ENCODE results near the gene SENP7.
A peak's percentile ranks its signal among the peaks of the same experiment; 100 is the strongest.
"Not testable (repeated sequence)": the region's sequence is repeated elsewhere in the genome, so short reads cannot be mapped to it uniquely, and the experiment has no call there.

SENP7 gene, protein sequence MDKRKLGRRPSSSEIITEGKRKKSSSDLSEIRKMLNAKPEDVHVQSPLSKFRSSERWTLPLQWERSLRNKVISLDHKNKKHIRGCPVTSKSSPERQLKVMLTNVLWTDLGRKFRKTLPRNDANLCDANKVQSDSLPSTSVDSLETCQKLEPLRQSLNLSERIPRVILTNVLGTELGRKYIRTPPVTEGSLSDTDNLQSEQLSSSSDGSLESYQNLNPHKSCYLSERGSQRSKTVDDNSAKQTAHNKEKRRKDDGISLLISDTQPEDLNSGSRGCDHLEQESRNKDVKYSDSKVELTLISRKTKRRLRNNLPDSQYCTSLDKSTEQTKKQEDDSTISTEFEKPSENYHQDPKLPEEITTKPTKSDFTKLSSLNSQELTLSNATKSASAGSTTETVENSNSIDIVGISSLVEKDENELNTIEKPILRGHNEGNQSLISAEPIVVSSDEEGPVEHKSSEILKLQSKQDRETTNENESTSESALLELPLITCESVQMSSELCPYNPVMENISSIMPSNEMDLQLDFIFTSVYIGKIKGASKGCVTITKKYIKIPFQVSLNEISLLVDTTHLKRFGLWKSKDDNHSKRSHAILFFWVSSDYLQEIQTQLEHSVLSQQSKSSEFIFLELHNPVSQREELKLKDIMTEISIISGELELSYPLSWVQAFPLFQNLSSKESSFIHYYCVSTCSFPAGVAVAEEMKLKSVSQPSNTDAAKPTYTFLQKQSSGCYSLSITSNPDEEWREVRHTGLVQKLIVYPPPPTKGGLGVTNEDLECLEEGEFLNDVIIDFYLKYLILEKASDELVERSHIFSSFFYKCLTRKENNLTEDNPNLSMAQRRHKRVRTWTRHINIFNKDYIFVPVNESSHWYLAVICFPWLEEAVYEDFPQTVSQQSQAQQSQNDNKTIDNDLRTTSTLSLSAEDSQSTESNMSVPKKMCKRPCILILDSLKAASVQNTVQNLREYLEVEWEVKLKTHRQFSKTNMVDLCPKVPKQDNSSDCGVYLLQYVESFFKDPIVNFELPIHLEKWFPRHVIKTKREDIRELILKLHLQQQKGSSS

DNA sequence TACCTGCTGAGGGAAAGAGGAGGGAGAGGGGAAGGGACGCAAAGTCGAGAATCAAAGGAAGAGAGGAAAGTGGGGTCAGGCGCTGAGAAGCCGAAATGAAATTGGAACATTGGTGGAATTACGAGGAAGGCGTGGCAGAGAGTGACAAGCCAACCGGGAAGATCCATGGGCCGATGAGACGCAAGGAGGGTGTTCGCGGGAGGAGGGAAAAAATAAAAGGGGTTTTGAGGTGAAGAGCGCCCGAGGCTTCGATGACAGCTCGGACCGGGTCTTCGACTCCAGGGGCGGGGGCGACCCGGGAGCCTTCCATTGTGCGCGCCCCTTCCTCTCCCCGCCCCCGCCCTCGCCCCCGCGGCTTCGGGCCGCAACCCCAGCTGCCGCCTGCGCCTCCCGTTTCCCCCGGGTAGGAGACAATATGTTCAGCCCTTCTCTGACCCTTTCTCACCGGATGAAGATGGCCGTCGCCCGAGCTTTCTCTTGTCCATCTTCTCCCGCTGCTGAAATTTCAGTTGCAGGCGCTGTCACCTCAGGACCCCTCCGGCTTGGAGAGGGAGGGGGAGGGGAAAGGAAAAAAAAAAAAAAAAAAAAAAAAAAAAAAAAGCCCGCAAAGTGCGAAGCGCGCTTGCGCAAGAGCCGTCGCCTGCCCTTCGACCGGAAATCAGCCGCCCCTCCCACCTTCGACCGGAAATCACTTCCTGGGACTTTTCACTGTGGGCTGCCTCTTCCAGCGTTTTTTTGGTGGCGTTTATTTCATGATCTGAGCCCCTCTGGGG is at the start of gene SENP7:
TSS of gene SENP7 (minus strand) at position 567 of the 773 bp plus-strand sequence. CDS start at position 485, 82 bp downstream.
- H3K4me3 ChIP-seq (ENCODE audit: low read depth, low read length) = peak within 1 kb of the TSS; percentile 76
- peak; percentile 49 for DNase-seq (ENCODE audit: low read depth)

GRCh38 chr3:101561630-101562328 is 48.8 kb upstream of the SENP7 start, which contains the start of gene TRMT10C:
Gene TRMT10C (plus strand): TSS chr3:101561868. CDS start chr3:101564782, 2,914 bp downstream.
- peak within 1 kb of the TSS; percentile 98 for H3K4me3 ChIP-seq (ENCODE audit: low read depth, low read length)
- peak; percentile 72 for DNase-seq (ENCODE audit: low read depth)

DNA sequence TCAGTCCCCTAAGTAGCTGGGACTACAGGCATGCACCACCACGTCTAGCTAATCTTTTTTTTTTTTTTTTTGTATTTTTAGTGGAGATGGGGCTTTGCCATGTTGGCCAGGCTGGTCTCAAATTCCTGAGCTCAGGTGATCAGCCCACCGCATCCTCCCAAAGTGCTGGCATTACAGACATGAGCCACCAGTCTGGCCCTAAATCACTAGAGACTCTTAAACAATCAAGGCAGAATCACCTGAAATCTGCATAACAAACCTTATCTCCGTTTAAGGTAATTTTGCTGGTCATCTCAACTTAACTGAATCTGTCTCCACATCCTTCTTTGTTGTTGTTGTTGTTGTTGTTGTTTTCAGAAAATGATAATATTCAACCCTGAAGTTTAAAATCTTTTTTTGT is 43.1 kb upstream of the SENP7 start:
- DNase-seq (ENCODE audit: low read depth) = no peak
- no peak overlapping the region for H3K4me3 ChIP-seq (ENCODE audit: low read depth, low read length)

DNA sequence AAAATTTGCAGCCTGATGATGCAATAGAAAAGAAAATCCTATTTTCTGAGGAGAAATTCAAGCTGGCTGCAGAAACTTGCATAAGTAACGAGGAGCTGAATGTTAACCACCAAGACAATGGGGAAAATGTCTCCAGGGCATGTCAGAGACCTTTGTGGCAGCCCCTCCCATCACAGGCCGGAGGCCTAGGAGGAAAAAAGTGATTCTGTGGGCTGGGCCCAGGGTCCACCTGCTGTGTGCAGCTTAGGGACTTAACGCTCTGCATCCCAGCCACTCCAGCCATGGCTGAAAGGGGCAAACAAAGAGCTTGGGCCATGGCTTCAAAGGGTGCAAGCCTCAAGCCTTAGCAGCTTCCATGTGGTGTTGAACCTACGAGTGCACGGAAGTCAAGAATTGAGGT is 40.4 kb upstream of the SENP7 start:
- not testable (repeated sequence) for H3K4me3 ChIP-seq (ENCODE audit: low read depth, low read length); DNase-seq (ENCODE audit: low read depth)

DNA sequence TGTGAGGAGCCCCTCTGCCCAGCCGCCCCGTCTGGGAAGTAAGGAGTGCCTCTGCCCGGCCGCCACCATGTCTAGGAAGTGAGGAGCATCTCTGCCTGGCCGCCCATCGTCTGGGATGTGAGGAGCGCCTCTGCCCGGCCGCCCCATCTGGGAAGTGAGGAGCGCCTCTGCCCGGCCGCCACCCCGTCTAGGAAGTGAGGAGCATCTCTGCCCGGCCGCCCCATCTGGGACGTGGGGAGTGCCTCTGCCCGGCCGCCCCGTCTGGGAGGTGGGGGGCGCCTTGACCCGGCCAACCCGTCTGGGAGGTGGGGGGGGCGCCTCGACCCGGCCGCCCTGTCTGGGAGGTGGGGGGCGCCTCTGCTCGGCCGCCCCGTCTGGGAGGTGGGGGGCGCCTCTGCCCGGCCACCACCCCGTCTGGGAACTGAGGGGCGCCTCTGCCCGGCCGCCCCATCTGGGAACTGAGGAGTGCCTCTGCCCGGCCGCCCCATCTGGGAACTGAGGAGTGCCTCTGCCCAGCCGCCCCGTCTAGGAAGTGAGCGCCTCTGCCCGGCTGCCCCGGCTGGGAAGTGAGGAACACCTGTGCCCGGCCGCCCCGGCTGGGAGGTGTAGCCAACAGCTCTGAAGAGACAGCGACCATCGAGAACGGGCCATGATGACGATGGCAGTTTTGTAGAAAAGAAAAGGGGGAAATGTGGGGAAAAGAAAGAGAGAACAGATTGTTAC is 38.5 kb upstream of the SENP7 start:
- DNase-seq (ENCODE audit: low read depth); H3K4me3 ChIP-seq (ENCODE audit: low read depth, low read length): not testable (repeated sequence)

- no peak overlapping the region for H3K4me3 ChIP-seq (ENCODE audit: low read depth, low read length)
- no peak for DNase-seq (ENCODE audit: low read depth)
Measured at GRCh38 chr3:101549473-101549872, 36.5 kb upstream of the SENP7 start.

DNA sequence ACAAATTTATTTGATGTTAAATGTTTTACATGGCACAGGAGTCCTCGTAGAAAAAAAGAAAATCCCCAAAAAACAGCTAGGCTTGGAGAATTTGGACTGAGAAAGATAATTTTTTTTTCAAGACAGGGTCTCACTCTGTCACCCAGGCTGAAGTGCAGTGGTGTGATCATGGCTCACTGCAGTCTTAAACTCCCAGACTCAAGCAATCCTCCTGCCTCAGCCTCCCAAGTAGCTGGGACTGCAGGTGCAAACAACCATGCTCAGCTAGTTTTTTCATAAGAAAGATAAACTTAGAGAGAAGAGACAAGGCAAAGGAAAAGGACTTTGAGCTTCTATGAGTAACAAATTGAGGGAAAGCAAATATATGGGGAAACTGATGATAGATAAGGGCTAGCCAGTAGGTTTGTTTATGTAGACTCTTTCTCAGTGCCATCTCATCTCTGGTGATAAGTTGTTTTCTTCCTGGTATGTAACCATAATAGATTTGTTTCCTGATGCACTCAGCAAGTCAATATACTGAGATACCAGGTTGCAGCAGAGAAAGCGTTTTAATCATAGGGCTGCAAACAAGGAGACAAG is 35.6 kb upstream of the SENP7 start:
- DNase-seq (ENCODE audit: low read depth) = no peak
- H3K4me3 ChIP-seq (ENCODE audit: low read depth, low read length) = no peak overlapping the region

DNA sequence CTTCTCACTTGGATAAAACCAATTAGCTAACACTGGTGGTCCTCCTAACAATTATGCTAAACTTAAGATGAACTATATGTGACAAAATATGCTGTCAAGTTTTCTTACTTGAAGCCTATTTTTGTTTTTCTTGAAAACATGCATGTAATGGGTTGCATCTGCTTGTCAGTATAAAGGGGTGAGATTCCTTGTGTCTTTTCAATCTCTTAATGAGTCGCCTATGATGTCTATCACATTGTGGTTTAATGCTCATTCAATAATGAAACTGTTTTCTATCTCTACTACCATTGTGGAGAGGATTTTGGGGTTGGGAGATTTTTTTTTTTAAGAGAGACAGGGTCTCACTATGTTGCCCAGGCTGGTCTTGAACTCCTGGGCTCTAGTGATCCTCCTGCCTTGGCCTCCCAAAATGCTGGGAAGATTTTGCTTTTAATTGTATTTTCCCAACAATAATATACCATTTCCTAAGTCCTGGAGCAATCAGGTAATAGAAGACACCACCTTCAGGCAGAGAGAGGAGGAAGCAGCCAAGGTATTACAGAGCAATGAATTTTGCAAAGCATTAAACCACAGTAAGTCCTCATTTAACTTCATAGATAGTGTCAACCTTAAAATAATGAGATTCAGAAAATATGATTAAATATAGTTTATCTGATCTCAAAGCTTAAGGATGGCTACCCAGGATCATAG is 31.3 kb upstream of the SENP7 start:
- no peak overlapping the region for H3K4me3 ChIP-seq (ENCODE audit: low read depth, low read length)
- no peak for DNase-seq (ENCODE audit: low read depth)

DNA sequence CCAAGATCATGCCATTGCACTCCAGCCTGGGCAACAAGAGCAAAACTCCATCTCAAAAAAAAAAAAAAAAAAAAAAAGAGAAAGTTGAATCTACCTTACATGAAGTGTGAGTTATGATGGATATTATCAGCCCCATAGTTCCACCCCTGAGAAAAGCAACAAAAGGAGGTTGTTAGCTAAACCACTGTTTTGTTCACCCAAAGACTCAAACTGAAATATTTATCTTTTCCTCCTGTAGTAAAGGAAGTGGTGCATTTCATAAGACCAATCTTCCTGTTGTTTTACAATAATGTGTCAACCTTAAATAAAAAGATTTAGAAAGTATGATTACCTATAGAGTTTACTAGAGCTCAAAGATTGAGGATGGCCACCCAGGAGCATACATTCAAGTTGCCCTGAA is 29.9 kb upstream of the SENP7 start:
- no peak for DNase-seq (ENCODE audit: low read depth)
- H3K4me3 ChIP-seq (ENCODE audit: low read depth, low read length) = no peak overlapping the region

- DNase-seq (ENCODE audit: low read depth); H3K4me3 ChIP-seq (ENCODE audit: low read depth, low read length): not testable (repeated sequence)
Measured at GRCh38 chr3:101536955-101537354, 23.9 kb upstream of the SENP7 start.

GRCh38 chr3:101536266-101536665 is 23.3 kb upstream of the SENP7 start:
- DNase-seq (ENCODE audit: low read depth) = no peak
- no peak overlapping the region for H3K4me3 ChIP-seq (ENCODE audit: low read depth, low read length)

DNA sequence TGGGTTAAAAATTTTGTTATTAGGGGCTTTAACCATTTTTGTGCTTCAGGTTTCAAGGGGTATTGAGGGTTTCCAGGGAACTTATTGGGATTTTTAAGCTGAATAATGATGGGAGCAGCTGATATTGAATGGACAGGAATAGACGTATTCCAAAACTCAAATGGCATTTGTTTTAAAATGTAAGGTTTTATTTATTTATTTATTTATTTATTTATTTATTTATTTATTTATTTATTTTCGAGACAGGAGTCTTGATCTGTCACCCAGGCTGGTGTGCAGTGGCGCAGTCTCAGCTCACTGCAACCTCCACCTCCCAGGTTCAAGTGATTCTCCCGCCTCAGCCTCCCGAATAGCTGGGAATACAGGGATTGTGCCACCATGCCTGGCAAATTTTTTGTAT is 22.2 kb upstream of the SENP7 start:
- no peak overlapping the region for H3K4me3 ChIP-seq (ENCODE audit: low read depth, low read length)
- no peak for DNase-seq (ENCODE audit: low read depth)

DNA sequence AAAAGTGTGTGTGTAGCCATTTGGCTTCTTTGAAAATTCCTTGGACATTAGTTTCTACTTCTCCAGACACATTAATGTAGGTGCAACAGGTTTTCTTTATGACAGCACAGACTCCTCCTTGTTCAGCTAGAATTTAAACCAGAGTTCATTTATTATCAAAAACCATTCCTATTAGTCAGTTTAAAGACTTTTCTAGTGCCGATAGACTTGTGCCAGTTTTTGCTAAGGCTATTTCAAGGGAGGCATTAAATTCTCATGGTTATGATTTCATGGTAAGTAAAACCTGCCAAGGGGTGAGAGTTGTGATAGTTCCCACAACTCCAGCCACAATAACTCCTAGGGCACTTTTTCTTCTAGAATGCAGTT is 20.6 kb upstream of the SENP7 start:
- no peak for DNase-seq (ENCODE audit: low read depth)
- H3K4me3 ChIP-seq (ENCODE audit: low read depth, low read length) = no peak overlapping the region

GRCh38 chr3:101532783-101533602 is 20.0 kb upstream of the SENP7 start:
- no peak overlapping the region for H3K4me3 ChIP-seq (ENCODE audit: low read depth, low read length)
- no peak for DNase-seq (ENCODE audit: low read depth)

- DNase-seq (ENCODE audit: low read depth) = no peak
- no peak overlapping the region for H3K4me3 ChIP-seq (ENCODE audit: low read depth, low read length)
Measured at GRCh38 chr3:101531473-101532086, 18.6 kb upstream of the SENP7 start.

- DNase-seq (ENCODE audit: low read depth) = no peak
- no peak overlapping the region for H3K4me3 ChIP-seq (ENCODE audit: low read depth, low read length)
Measured at GRCh38 chr3:101530686-101531047, 17.7 kb upstream of the SENP7 start.

All from skeletal muscle cell (primary cell).